Bone marrow (tissue), 2 donors: ENCODE measurements around the gene CNR2.
A peak's percentile ranks its signal among the peaks of the same experiment; 100 is the strongest.
"Not testable (repeated sequence)": the region's sequence is repeated elsewhere in the genome, so short reads cannot be mapped to it uniquely, and the experiment has no call there.

Source experiments
- DNase-seq, 2 donors: peaks; one replicate each; lab custom pipeline; 2025; lab: John Stamatoyannopoulos, UW

CNR2 gene

GRCh38 chr1:23916209-23917131 lies 3.3 kb upstream of the CNR2 start:
- peak; percentile 28 to 71 for DNase-seq

- no peak for DNase-seq
These were observed 2.3 kb upstream of the CNR2 start for GRCh38 chr1:23915466-23915865.

- no peak for DNase-seq
These were observed 1.8 kb upstream of the CNR2 start for GRCh38 chr1:23914921-23915320.

- no peak for DNase-seq
These were observed 1.2 kb downstream of the CNR2 start for GRCh38 chr1:23911921-23912320.

- DNase-seq = peak in 1 of 2 donors; percentile 35
These were observed 2.5 kb downstream of the CNR2 start for GRCh38 chr1:23910553-23911246.

GRCh38 chr1:23910144-23910543 lies 3.0 kb downstream of the CNR2 start:
- DNase-seq = no peak

GRCh38 chr1:23909412-23909811 lies 3.8 kb downstream of the CNR2 start:
- no peak for DNase-seq

- DNase-seq = peak; percentile 34 to 80
These were observed 4.5 kb downstream of the CNR2 start for GRCh38 chr1:23908453-23909341.

GRCh38 chr1:23906731-23907130 lies 6.4 kb downstream of the CNR2 start:
- DNase-seq = no peak

GRCh38 chr1:23905461-23906025 lies 7.6 kb downstream of the CNR2 start:
- no peak for DNase-seq

- no peak for DNase-seq
These were observed 8.3 kb downstream of the CNR2 start for GRCh38 chr1:23904748-23905357.

- DNase-seq = no peak
These were observed 9.4 kb downstream of the CNR2 start for GRCh38 chr1:23903754-23904153.

- no peak for DNase-seq
These were observed 10.6 kb downstream of the CNR2 start for GRCh38 chr1:23902321-23903278.

GRCh38 chr1:23900017-23900416 lies 13.1 kb downstream of the CNR2 start:
- not testable (repeated sequence) for DNase-seq

GRCh38 chr1:23899070-23899469 lies 14.1 kb downstream of the CNR2 start:
- peak in 1 of 2 donors; percentile 91 for DNase-seq

GRCh38 chr1:23897083-23897482 lies 16.1 kb downstream of the CNR2 start:
- DNase-seq = no peak

GRCh38 chr1:23896491-23896890 lies 16.7 kb downstream of the CNR2 start:
- DNase-seq = peak in 1 of 2 donors; percentile 46

- no peak for DNase-seq
These were observed 17.2 kb downstream of the CNR2 start for GRCh38 chr1:23895993-23896392.

GRCh38 chr1:23895082-23895481 lies 18.1 kb downstream of the CNR2 start:
- no peak for DNase-seq

GRCh38 chr1:23889074-23889473 lies 24.1 kb downstream of the CNR2 start:
- no peak for DNase-seq
